Cardiac fibroblast (primary cell): ENCODE measurements around the gene TRMT61A.
A peak's percentile ranks its signal among the peaks of the same experiment; 100 is the strongest.

Experiments
- DNase-seq, 2 donors: peaks; one replicate each; pipeline versions ENCODE4 v3.0.0 to v3.0.0-alpha.2; 2010; ENCODE audit warnings: low read depth in 2 of 2
- H3K4me3 ChIP-seq, 2 donors: replicated peaks in 1 of 2; 1 replicate in 1 of 2; 2 replicates in 1 of 2; pipeline ENCODE4 v1.5.1; 2011; ENCODE audit warnings: low read depth in 2 of 2, low read length in 2 of 2, mild to moderate bottlenecking in 2 of 2, moderate library complexity in 1 of 2
- TF ChIP-seq, protein P1 (sequence below): IDR thresholded peaks from one replicate; pipeline ENCODE4 v1.5.1; 2011; ENCODE audit warnings: low read depth, mild to moderate bottlenecking, low read length, inconsistent platforms

Gene TRMT61A

DNA sequence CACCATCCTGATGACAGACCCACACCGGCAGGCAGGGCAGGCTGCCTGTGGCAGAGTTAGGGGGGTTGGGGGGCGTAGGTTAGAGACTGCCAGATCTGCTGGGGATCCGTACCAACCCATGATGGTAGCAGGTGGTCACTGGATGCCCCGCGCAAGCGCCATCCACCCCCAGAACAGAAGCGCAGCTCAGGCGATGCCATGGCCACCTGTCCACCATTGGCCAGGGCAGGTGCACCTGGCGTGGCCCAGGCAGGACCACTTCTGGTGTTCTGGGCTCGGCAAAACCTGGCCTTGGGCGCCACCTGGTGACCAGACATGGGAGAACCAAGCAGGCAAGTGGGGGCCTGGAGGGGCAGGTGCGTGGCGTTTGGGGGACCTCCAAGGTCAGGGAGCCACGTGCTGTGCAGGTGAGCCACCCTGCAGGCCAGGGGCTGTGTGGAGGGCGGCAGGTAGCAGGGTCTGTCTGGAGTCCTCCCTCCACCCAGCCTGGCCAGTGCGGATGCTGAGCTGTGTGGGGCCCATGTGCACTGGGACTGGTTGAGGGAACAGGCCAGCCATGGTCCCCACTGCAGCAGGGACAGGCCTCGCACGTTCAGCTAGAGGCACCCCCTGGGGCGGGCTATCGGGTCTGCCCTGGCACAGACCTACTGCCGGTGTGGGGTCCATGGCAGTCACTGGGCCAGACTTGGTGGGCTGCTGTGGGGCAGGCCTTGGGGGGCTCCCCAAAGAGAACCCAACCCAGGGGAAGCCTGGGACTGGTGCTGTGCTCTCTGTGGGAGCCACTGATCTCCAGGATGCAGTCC, 17.9 kb downstream of the TRMT61A start:
- TF ChIP-seq, protein P1, sequence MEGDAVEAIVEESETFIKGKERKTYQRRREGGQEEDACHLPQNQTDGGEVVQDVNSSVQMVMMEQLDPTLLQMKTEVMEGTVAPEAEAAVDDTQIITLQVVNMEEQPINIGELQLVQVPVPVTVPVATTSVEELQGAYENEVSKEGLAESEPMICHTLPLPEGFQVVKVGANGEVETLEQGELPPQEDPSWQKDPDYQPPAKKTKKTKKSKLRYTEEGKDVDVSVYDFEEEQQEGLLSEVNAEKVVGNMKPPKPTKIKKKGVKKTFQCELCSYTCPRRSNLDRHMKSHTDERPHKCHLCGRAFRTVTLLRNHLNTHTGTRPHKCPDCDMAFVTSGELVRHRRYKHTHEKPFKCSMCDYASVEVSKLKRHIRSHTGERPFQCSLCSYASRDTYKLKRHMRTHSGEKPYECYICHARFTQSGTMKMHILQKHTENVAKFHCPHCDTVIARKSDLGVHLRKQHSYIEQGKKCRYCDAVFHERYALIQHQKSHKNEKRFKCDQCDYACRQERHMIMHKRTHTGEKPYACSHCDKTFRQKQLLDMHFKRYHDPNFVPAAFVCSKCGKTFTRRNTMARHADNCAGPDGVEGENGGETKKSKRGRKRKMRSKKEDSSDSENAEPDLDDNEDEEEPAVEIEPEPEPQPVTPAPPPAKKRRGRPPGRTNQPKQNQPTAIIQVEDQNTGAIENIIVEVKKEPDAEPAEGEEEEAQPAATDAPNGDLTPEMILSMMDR = peak; percentile 80
- no peak overlapping the region for H3K4me3 ChIP-seq
- peak; percentile 56 to 58 for DNase-seq

DNA sequence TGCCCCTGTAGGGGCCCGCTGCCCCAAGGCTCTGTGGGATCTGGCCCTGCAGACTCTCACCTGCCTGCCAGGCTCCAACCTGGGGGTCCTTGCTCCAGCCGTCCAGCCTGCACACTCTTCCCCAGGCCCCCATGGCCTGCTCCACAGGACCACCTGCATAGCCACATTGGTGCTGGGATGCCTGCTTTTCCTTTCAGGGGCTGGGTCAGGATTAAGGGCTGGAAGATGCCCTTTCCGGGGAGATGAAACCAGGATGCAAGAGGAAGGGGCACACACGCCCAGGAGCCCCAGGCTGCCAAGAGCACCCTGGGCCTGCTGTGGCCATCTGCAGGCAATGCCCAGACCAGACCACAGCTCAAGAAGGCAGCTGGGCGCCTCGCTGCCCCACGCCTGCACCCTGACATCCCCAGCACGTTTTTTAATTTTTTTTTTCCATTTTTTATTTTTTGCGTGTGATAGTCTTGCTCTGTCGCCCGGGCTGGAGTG, 18.5 kb downstream of the TRMT61A start:
- TF ChIP-seq, protein P1 = no peak
- H3K4me3 ChIP-seq = no peak overlapping the region
- DNase-seq = no peak

DNA sequence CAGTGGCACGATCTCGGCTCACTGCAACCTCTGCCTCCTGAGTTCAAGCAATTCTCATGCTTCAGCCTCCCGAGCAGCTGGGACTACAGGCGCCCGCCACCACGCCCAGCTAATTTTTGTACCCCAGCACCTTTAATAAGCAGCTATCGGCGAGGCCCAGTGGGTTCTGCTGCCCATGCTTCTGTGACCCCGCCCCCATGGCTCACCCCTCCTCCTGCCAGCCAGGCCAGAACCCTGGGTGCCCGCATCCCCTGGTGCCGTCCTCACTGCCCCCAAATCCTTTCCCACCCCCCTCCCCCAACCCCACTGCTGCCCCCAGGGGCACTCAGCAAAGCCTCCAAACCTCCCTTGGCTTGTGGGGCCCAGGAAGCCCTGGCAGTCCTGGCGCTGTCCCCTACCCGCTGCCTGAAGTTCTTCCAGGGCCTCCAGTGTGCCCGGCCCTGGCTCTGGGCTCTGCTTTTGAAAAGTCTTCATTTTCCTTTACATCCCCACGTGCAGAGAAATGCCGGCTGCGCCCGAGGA, 19.0 kb downstream of the TRMT61A start:
- DNase-seq = no peak
- TF ChIP-seq, protein P1 = no peak
- H3K4me3 ChIP-seq = no peak overlapping the region

DNA sequence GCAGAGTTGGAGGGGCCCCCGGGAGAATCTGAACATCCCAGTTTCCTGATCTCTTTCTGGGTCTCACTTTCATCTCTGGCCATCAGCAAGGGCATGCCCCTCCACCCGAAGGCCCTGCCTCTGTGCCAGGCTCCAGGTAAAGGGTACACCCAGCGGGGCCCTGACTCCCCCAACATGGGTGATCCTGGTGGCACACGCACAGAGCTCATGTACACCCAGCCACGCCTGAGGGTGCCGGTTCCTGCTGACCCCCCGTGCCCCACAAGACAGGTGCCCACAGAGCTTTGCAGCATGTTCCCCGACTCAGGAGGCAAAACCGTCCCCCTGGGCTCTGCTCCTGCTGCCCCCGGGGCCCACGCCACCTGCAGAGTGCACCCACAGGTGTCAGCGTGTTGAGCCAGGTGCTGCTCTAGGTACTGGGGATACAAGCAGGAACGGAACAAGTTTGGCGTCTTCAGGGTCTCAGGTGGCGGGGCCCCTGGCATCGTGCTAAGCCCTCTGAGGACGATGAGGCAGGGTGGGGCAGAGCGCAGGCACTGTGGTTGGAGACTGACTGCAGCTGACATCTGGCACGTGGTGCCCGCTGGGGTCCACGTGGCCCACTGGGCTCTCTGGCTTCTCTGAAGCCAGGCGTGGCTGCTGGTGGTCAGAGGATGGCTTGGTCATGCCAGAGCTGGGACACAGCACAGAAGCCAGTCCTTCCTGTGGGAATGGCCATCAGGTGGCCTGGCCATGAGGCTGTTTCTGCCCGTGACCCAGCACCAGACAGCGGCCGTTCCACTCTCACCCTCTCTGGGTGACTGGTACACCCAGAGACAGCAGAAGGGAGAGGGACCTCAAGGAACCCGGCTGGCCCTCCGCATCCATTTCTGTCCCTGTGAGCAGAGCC, 19.7 kb downstream of the TRMT61A start:
- TF ChIP-seq, protein P1 = no peak
- DNase-seq = no peak
- H3K4me3 ChIP-seq = no peak overlapping the region

DNA sequence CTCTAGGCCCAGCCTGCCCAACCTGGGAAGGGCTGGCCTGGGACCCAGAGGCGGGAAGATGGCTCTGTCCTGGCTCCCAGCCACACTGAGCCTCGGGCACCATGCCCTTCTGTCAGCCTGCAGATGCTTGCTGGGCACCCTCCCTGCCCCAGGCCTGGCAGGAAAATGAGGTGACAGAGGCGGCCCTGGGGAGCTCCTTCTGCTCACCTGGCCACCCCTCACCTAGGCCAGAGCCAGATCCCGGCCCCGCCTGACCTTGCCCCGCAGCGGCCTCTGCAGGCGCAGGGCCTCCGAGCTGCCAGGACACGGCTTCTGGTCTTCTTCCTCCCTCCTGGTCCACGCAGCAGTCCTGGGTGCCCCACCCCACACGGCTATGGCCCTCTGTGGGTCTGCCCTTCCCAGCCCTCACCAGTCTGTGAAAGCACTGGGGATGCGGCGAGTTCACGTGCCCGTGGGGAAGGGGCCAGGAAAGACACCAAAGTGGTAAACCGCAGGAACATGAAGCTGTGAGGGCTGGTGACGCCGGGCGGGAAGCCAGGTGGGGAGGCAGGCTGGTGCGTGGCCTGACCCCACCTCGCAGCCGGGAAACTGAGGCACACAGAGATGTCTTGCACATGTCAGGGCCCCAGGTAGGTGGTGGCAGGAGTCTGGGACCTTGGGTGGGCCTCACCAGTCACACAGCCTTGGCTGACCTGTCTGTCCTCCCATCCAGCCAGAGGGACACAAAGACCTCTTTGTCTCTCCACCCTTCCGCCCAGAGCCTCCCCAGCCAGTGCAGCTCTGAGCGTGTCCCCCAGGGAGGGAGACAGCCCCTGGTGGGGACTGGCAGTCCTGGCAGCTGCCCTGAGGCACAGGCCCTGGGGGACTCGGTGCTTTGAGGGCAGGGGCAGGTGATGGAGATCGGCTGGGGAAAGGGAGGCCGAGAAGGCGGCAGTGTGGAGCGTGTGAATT, 20.6 kb downstream of the TRMT61A start:
- TF ChIP-seq, protein P1 = no peak
- no peak overlapping the region for H3K4me3 ChIP-seq
- DNase-seq = no peak
